GM18951 (cell line): ENCODE results near the gene ESR1.
"Not testable (repeated sequence)": the region's sequence is repeated elsewhere in the genome, so short reads cannot be mapped to it uniquely, and the experiment has no call there.

ENCODE experiments used
- POLR2A ChIP-seq: IDR thresholded peaks from 4 replicates; pipeline ENCODE4 v1.6.1; 2011; ENCODE audit warnings: mild to moderate bottlenecking; ENCODE audit not compliant: insufficient read length, insufficient read depth; ENCODE audit errors: extremely low read depth
- in situ Hi-C: fragments of 300-500 bp; cut with MboI; formaldehyde crosslinking; loops from one replicate; pipeline ENCODE4 v1.12.0; 2022; ENCODE audit warnings: low sequenced_read_pairs, mixed read lengths, inconsistent platforms; ENCODE audit not compliant: unreplicated experiment

Gene ESR1

GRCh38 chr6:151837223-151837622 is 29.7 kb downstream of the ESR1 start:
- in situ Hi-C loops = no loop called here
- TF ChIP-seq POLR2A = no peak

GRCh38 chr6:151842816-151843215 is 35.3 kb downstream of the ESR1 start:
- in situ Hi-C loops = no loop called here
- TF ChIP-seq POLR2A = no peak

GRCh38 chr6:151847064-151847463 is 39.6 kb downstream of the ESR1 start:
- in situ Hi-C loops = no loop called here
- TF ChIP-seq POLR2A = no peak

- in situ Hi-C loops = no loop called here
- TF ChIP-seq POLR2A = no peak
These were observed 43.1 kb downstream of the ESR1 start for GRCh38 chr6:151850479-151851003.

GRCh38 chr6:151858294-151858693 is 50.8 kb downstream of the ESR1 start:
- TF ChIP-seq POLR2A = no peak
- in situ Hi-C loops = no loop called here

- no peak for TF ChIP-seq POLR2A
These were observed 55.0 kb downstream of the ESR1 start for GRCh38 chr6:151862461-151862860.

GRCh38 chr6:151867361-151867869 is 59.9 kb downstream of the ESR1 start:
- in situ Hi-C loops = not testable (repeated sequence)

More at GRCh38 chr6:151862461-151862860, 55.0 kb downstream of the ESR1 start:
- in situ Hi-C loops = no loop called here

- no peak for TF ChIP-seq POLR2A
- in situ Hi-C loops = no loop called here
These were observed 61.9 kb downstream of the ESR1 start for GRCh38 chr6:151869345-151869744.

GRCh38 chr6:151869787-151870186 is 62.3 kb downstream of the ESR1 start:
- no peak for TF ChIP-seq POLR2A
- in situ Hi-C loops = no loop called here

- in situ Hi-C loops = no loop called here
These were observed 62.9 kb downstream of the ESR1 start for GRCh38 chr6:151870375-151870774.

GRCh38 chr6:151875524-151875923 is 68.0 kb downstream of the ESR1 start:
- in situ Hi-C loops = no loop called here
- no peak for TF ChIP-seq POLR2A

More at GRCh38 chr6:151870375-151870774, 62.9 kb downstream of the ESR1 start:
- TF ChIP-seq POLR2A = no peak

- no peak for TF ChIP-seq POLR2A
- in situ Hi-C loops = no loop called here
These were observed 68.6 kb downstream of the ESR1 start for GRCh38 chr6:151876122-151876521.

- no peak for TF ChIP-seq POLR2A
- in situ Hi-C loops = no loop called here
These were observed 70.0 kb downstream of the ESR1 start for GRCh38 chr6:151877458-151877857.

- in situ Hi-C loops = no loop called here
- TF ChIP-seq POLR2A = no peak
These were observed 73.7 kb downstream of the ESR1 start for GRCh38 chr6:151881231-151881630.

GRCh38 chr6:151882206-151882605 is 74.7 kb downstream of the ESR1 start:
- in situ Hi-C loops = no loop called here
- TF ChIP-seq POLR2A = no peak
